NK-92 treated with Interleukin-12 subunit alpha and Interleukin-12 subunit beta, amount 100 ng/mL, for 24 hours (cell line): ENCODE measurements around the gene DPP6.

Experiments used
- DNase-seq: peaks from one replicate; lab custom pipeline; 2025; lab: John Stamatoyannopoulos, UW

The DPP6 gene

GRCh38 chr7:154412105-154412504 lies 359.9 kb downstream of the DPP6 start:
- no peak for DNase-seq

GRCh38 chr7:154415709-154416399 lies 363.7 kb downstream of the DPP6 start:
- DNase-seq: no peak

GRCh38 chr7:154416714-154417113 lies 364.5 kb downstream of the DPP6 start:
- DNase-seq: no peak

- DNase-seq: no peak
Measured at GRCh38 chr7:154419344-154419743, 367.1 kb downstream of the DPP6 start.

GRCh38 chr7:154423231-154423630 lies 371.0 kb downstream of the DPP6 start:
- DNase-seq: no peak

- no peak for DNase-seq
Measured at GRCh38 chr7:154424350-154424749, 372.2 kb downstream of the DPP6 start.

GRCh38 chr7:154425271-154425670 lies 373.1 kb downstream of the DPP6 start:
- DNase-seq: no peak

- no peak for DNase-seq
Measured at GRCh38 chr7:154426778-154427177, 374.6 kb downstream of the DPP6 start.

- DNase-seq: no peak
Measured at GRCh38 chr7:154427533-154427932, 375.3 kb downstream of the DPP6 start.

GRCh38 chr7:154429666-154430404 lies 377.6 kb downstream of the DPP6 start:
- DNase-seq: no peak

GRCh38 chr7:154430640-154431039 lies 378.4 kb downstream of the DPP6 start:
- DNase-seq: no peak

- DNase-seq: no peak
Measured at GRCh38 chr7:154431045-154431444, 378.8 kb downstream of the DPP6 start.

GRCh38 chr7:154433632-154434598 lies 381.7 kb downstream of the DPP6 start:
- DNase-seq: no peak

GRCh38 chr7:154436560-154436959 lies 384.4 kb downstream of the DPP6 start:
- no peak for DNase-seq

GRCh38 chr7:154437234-154437633 lies 385.0 kb downstream of the DPP6 start:
- no peak for DNase-seq

- DNase-seq: no peak
Measured at GRCh38 chr7:154438571-154439367, 386.6 kb downstream of the DPP6 start.

- no peak for DNase-seq
Measured at GRCh38 chr7:154440058-154440457, 387.9 kb downstream of the DPP6 start.

GRCh38 chr7:154440651-154441050 lies 388.5 kb downstream of the DPP6 start:
- DNase-seq: no peak

- DNase-seq: no peak
Measured at GRCh38 chr7:154441811-154442210, 389.6 kb downstream of the DPP6 start.

GRCh38 chr7:154442939-154443338 lies 390.7 kb downstream of the DPP6 start:
- DNase-seq: no peak

- no peak for DNase-seq
Measured at GRCh38 chr7:154450451-154450850, 398.3 kb downstream of the DPP6 start.
